Lower leg skin (tissue), 4 donors: ENCODE measurements around the gene C12orf54. TPM values are rescaled to one million over a fixed set of nuclear protein-coding genes. Genes with fewer than 3 reads are reported as not detected.
"Not testable (repeated sequence)": the region's sequence is repeated elsewhere in the genome, so short reads cannot be mapped to it uniquely, and the experiment has no call there.

Experiments
- DNase-seq, 2 donors: peaks; one replicate each; pipeline ENCODE4 v3.0.0-alpha.2; 2019; ENCODE audit warnings: low spot score in 2 of 2
- H3K4me3 ChIP-seq: fragments of 200-600 bp; sonication (generic); 2 replicates; pipeline ENCODE4 v1.5.1; 2017; ENCODE audit warnings: mild to moderate bottlenecking, low read depth; ENCODE audit not compliant: poor library complexity, severe bottlenecking
- POLR2A ChIP-seq, 2 donors: fragments of 450-650 bp; IDR thresholded peaks; one replicate each; pipeline ENCODE4 v1.6.1; 2016 to 2017; ENCODE audit warnings: antibody characterized with exemption in 2 of 2, mild to moderate bottlenecking in 1 of 2, moderate library complexity in 1 of 2
- WGBS, 2 donors: methylation state at CpG; one replicate each; pipeline ENCODE4 v1.1.5; 2018; 5-methylcytosine and 5-hydroxymethylcytosine counted together
- intact Hi-C: fragments of 100-400 bp; cut with DNase I; formaldehyde crosslinking; loops from one replicate; pipeline ENCODE4 v1.15.0; 2023; ENCODE audit warnings: low total_unique reads
- total RNA-seq, 4 donors: library from RNA; depleted of rRNA; stranded (reverse); fragments of >200 nt; gene quantifications; one replicate each; pipeline ENCODE4 v1.1.0, GENCODE V29; 2016
- TF ChIP-seq, protein P1 (sequence below), 3 donors: fragments of 450-650 bp; IDR thresholded peaks; one replicate each; pipeline ENCODE4 v1.5.1; 2016; ENCODE audit warnings: antibody characterized with exemption in 3 of 3, mild to moderate bottlenecking in 3 of 3, moderate library complexity in 2 of 3

C12orf54 gene
- total RNA-seq, 4 donors from 2014 or later = not detected

- WGBS, 2 donors = 68 to 79% methylated on average over 1 of the region's 1 CpG
- TF ChIP-seq, protein P1, sequence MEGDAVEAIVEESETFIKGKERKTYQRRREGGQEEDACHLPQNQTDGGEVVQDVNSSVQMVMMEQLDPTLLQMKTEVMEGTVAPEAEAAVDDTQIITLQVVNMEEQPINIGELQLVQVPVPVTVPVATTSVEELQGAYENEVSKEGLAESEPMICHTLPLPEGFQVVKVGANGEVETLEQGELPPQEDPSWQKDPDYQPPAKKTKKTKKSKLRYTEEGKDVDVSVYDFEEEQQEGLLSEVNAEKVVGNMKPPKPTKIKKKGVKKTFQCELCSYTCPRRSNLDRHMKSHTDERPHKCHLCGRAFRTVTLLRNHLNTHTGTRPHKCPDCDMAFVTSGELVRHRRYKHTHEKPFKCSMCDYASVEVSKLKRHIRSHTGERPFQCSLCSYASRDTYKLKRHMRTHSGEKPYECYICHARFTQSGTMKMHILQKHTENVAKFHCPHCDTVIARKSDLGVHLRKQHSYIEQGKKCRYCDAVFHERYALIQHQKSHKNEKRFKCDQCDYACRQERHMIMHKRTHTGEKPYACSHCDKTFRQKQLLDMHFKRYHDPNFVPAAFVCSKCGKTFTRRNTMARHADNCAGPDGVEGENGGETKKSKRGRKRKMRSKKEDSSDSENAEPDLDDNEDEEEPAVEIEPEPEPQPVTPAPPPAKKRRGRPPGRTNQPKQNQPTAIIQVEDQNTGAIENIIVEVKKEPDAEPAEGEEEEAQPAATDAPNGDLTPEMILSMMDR (IDR thresholded peaks at IDR 0.05) = no peak
- TF ChIP-seq POLR2A (IDR thresholded peaks at IDR 0.05) = no peak
Observed at GRCh38 chr12:48514728-48515127, 32.4 kb downstream of the C12orf54 start.

DNA sequence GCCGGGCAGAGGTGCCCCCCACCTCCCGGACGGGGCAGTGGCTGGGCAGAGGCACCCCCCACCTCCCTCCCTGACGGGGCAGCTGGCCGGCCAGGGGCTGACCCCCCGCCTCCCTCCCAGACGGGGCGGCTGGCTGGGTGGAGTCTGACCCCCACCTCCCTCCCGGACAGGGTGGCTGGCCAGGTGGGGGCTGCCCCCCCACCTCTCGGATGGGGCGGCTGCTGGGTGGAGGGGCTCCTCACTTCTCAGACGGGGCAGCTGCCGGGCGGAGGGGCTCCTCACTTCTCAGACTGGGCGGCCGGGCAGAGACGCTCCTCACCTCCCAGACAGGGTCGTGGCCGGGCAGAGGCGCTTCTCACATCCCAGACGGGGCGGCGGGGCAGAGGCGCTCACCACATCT is 38.1 kb downstream of the C12orf54 start:
- WGBS, 2 donors = 94 to 95% methylated on average over 11 to 17 of the region's 24 CpGs
- DNase-seq, H3K4me3 ChIP-seq, intact Hi-C loops: not testable (repeated sequence)

More at GRCh38 chr12:48514728-48515127, 32.4 kb downstream of the C12orf54 start:
- H3K4me3 ChIP-seq = no peak overlapping the region
- intact Hi-C loops = no loop called here
- DNase-seq = no peak

DNA sequence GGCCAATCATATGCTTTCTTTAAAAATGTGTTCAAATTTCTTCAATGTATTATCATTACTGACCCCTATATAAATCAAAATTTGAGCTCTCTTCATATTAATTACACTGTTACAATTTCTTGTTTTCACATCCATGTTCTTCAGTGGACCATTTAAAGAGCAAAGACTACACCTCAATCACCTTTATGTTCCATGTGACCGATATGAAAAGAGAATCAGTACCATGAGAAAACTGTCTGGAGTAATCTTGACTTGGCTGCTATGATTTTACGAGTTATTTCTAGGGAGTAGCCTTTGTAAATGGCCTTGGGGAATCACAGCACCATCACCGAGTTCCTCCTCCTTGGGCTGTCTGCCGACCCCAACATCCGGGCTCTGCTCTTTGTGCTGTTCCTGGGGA is 43.0 kb downstream of the C12orf54 start, which contains the start of gene OR8S1:
Gene OR8S1, plus strand, starts transcription at position 301 of the 400 bp plus-strand sequence. Its CDS starts 0 bp downstream, at position 301.
- no peak for TF ChIP-seq POLR2A (IDR thresholded peaks at IDR 0.05)
- TF ChIP-seq, protein P1 (IDR thresholded peaks at IDR 0.05) = no peak

DNA sequence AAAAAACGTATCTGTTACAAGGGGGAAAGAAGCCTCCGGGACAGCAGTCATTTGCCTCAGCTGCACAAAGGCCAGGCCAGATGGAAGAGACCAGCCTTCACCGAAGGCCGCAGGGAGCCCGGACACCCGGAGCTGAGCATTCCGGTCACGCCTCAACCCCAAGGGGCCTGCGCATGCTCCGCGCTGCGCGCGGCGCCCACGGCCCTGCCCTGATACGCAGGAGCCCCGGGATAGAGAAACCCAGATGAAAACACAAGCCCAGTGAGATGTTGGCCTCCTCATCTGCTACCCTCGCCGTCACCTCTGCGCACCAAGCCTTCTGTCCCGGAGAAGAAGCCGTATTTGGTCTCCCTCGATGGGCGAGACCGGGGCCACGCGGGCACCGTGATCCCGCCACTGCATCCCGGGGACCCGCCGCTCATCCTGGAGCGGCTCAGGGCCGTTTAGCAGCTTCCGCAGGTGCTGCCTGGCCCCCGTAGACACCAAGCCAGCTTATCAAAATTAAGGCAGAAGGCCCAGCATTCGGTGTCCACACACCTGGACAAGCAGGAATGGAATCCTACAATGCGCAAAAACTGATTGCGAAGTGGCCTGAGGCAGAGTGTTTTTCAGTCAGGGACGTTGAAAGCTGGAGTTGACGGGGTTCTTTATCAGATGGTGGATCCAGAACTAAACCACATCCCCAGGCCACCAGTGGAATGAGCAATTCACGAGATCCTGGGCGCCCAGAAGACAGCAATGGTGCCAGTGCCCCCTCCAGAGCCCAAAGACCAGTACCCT is 45.8 kb downstream of the C12orf54 start:
- no peak for DNase-seq
- WGBS, 2 donors = 90 to 92% methylated on average over 35 to 44 of the region's 44 CpGs
- intact Hi-C loops = no loop called here
- TF ChIP-seq, protein P1 (IDR thresholded peaks at IDR 0.05) = no peak
- TF ChIP-seq POLR2A (IDR thresholded peaks at IDR 0.05) = no peak
- no peak overlapping the region for H3K4me3 ChIP-seq

More for the DNA sequence above, 43.0 kb downstream of the C12orf54 start, which contains the start of gene OR8S1:
- intact Hi-C loops = no loop called here
- WGBS, 2 donors = 85% methylated on average over 5 of the region's 5 CpGs
- no peak within 1 kb of the TSS for H3K4me3 ChIP-seq
- no peak for DNase-seq

DNA sequence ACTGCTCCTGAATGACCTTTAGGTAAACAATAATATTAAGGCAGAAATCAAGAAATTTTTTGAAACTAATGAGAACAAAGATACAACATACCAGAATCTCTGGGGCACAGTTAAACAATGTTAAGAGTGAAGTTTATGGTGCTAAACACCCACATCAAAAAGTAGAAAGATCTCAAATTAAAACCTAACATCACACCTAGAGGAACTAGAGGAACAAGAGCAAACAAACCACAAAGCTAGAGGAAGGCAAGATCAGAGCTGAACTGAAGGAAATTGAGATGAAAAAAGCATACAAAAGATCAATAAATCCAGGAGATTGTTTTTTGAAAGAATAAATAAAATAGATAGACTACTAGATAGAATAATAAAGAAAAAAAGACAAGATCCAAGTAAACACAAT is 50.3 kb downstream of the C12orf54 start:
- TF ChIP-seq, protein P1 (IDR thresholded peaks at IDR 0.05) = no peak
- TF ChIP-seq POLR2A (IDR thresholded peaks at IDR 0.05) = no peak
- DNase-seq = no peak
- H3K4me3 ChIP-seq = no peak overlapping the region
- intact Hi-C loops = no loop called here

GRCh38 chr12:48536602-48537001 is 54.3 kb downstream of the C12orf54 start:
- TF ChIP-seq, protein P1 (IDR thresholded peaks at IDR 0.05) = no peak
- 82 to 91% methylated on average over 1 of the region's 1 CpG for WGBS, 2 donors
- H3K4me3 ChIP-seq = no peak overlapping the region
- intact Hi-C loops = no loop called here
- no peak for DNase-seq
